ENCODE measurements around the gene STXBP2. TPM values are rescaled to one million over a fixed set of nuclear protein-coding genes. Genes with fewer than 3 reads are reported as not detected.

The STXBP2 gene
- total RNA-seq, 1 donor from 2014 or later: 19.1 TPM

GRCh38 chr19:7650148-7650547 is 13.2 kb downstream of the STXBP2 start:
- no peak for DNase-seq

- peak; percentile 91 for DNase-seq
These were observed 15.2 kb downstream of the STXBP2 start for GRCh38 chr19:7652061-7652641.

- no peak for DNase-seq
These were observed 17.5 kb downstream of the STXBP2 start for GRCh38 chr19:7654401-7654800.

- no peak for DNase-seq
These were observed 18.7 kb downstream of the STXBP2 start for GRCh38 chr19:7655581-7655980.

- DNase-seq: no peak
These were observed 20.3 kb downstream of the STXBP2 start for GRCh38 chr19:7657131-7657751.

- DNase-seq: peak; percentile 85
These were observed 21.3 kb downstream of the STXBP2 start for GRCh38 chr19:7658219-7658686.

- no peak for DNase-seq
These were observed 25.0 kb downstream of the STXBP2 start for GRCh38 chr19:7661744-7662538.

- no peak for DNase-seq
These were observed 25.7 kb downstream of the STXBP2 start for GRCh38 chr19:7662657-7663056.

GRCh38 chr19:7663706-7664105 is 26.8 kb downstream of the STXBP2 start:
- peak; percentile 83 for DNase-seq

- DNase-seq: peak; percentile 92
These were observed 28.2 kb downstream of the STXBP2 start for GRCh38 chr19:7665076-7665475.

- DNase-seq: no peak
These were observed 31.9 kb downstream of the STXBP2 start, which contains the start of gene RETN for GRCh38 chr19:7668842-7669241. TSS of gene RETN (plus strand) at chr19:7669049. CDS start at chr19:7669327, 278 bp downstream.

- DNase-seq: no peak
These were observed 32.7 kb downstream of the STXBP2 start for GRCh38 chr19:7669641-7670040.

GRCh38 chr19:7670150-7670783 is 33.4 kb downstream of the STXBP2 start:
- DNase-seq: peak; percentile 56

GRCh38 chr19:7670790-7671189 is 33.9 kb downstream of the STXBP2 start:
- DNase-seq: no peak

GRCh38 chr19:7672522-7672921 is 35.6 kb downstream of the STXBP2 start:
- no peak for DNase-seq

GRCh38 chr19:7674010-7675005 is 37.4 kb downstream of the STXBP2 start:
- DNase-seq: peak; percentile 85

- no peak for DNase-seq
These were observed 39.5 kb downstream of the STXBP2 start for GRCh38 chr19:7676376-7676775.

- DNase-seq: no peak
These were observed 39.9 kb downstream of the STXBP2 start, which contains the start of gene MCEMP1 for GRCh38 chr19:7676854-7677253. TSS of gene MCEMP1 (plus strand) at chr19:7677090. CDS start at chr19:7677121, 31 bp downstream.

GRCh38 chr19:7677669-7678311 is 40.9 kb downstream of the STXBP2 start:
- DNase-seq: no peak

GRCh38 chr19:7678971-7679751 is 42.3 kb downstream of the STXBP2 start:
- peak; percentile 34 for DNase-seq
